ENCODE data around the gene RANBP17. TPM values are rescaled to one million over a fixed set of nuclear protein-coding genes. Genes with fewer than 3 reads are reported as not detected.

RANBP17 gene
- total RNA-seq, 1 donor from 2014 or later = 6.8 TPM

- DNase-seq (ENCODE audit: low read depth) (no peak), FAIRE-seq (no peak)
- no peak for TF ChIP-seq CTCF (IDR thresholded peaks at IDR 0.05; ENCODE audit: insufficient read depth, low read length, severe bottlenecking)
These were observed 4.8 kb upstream of the RANBP17 start for GRCh38 chr5:170857066-170857465.

GRCh38 chr5:170860415-170860814, 1.4 kb upstream of the RANBP17 start:
- Histone ChIP-seq H3K36me3 (ENCODE audit: control insufficient read depth, insufficient read depth, low read length) (no peaks in the 10 kb centered on the region), H3K4me3 (ENCODE audit: low read depth, low read length) (no peak overlapping the region), H3K27me3 (ENCODE audit: control insufficient read depth, insufficient read depth, low read length) (no peaks in the 10 kb centered on the region)
- DNase-seq (ENCODE audit: low read depth) (no peak), FAIRE-seq (no peak)
- TF ChIP-seq CTCF (IDR thresholded peaks at IDR 0.05; ENCODE audit: insufficient read depth, low read length, severe bottlenecking) = no peak

More at GRCh38 chr5:170857066-170857465, 4.8 kb upstream of the RANBP17 start:
- Histone ChIP-seq H3K36me3 (ENCODE audit: control insufficient read depth, insufficient read depth, low read length) (no peaks in the 10 kb centered on the region), H3K27me3 (ENCODE audit: control insufficient read depth, insufficient read depth, low read length) (no peaks in the 10 kb centered on the region), H3K4me3 (ENCODE audit: low read depth, low read length) (no peak overlapping the region)

GRCh38 chr5:170860818-170861666, 776 bp upstream of the RANBP17 start:
- no peak overlapping the region for H3K4me3 ChIP-seq (ENCODE audit: low read depth, low read length)
- H3K36me3 ChIP-seq (ENCODE audit: control insufficient read depth, insufficient read depth, low read length) = no peaks in the 10 kb centered on the region
- no peaks in the 10 kb centered on the region for H3K27me3 ChIP-seq (ENCODE audit: control insufficient read depth, insufficient read depth, low read length)
- FAIRE-seq (no peak), DNase-seq (ENCODE audit: low read depth) (peak; percentile 2)
- TF ChIP-seq CTCF (IDR thresholded peaks at IDR 0.05; ENCODE audit: insufficient read depth, low read length, severe bottlenecking) = no peak

GRCh38 chr5:170861667-170861916, 226 bp upstream of the RANBP17 start:
- no peak for FAIRE-seq

GRCh38 chr5:170863646-170864045, 1.8 kb downstream of the RANBP17 start:
- TF ChIP-seq CTCF (IDR thresholded peaks at IDR 0.05; ENCODE audit: insufficient read depth, low read length, severe bottlenecking) = no peak
- DNase-seq (ENCODE audit: low read depth) (peak; percentile 12), FAIRE-seq (no peak)
- H3K4me3 ChIP-seq (ENCODE audit: low read depth, low read length) = no peak overlapping the region
- no peaks in the 10 kb centered on the region for H3K36me3 ChIP-seq (ENCODE audit: control insufficient read depth, insufficient read depth, low read length)
- H3K27me3 ChIP-seq (ENCODE audit: control insufficient read depth, insufficient read depth, low read length) = no peaks in the 10 kb centered on the region

More at GRCh38 chr5:170861667-170861916, 226 bp upstream of the RANBP17 start:
- Histone ChIP-seq H3K36me3 (ENCODE audit: control insufficient read depth, insufficient read depth, low read length) (no peaks in the 10 kb centered on the region), H3K4me3 (ENCODE audit: low read depth, low read length) (peak overlapping the region; percentile 70), H3K27me3 (ENCODE audit: control insufficient read depth, insufficient read depth, low read length) (no peaks in the 10 kb centered on the region)
- no peak for DNase-seq (ENCODE audit: low read depth)
- no peak for TF ChIP-seq CTCF (IDR thresholded peaks at IDR 0.05; ENCODE audit: insufficient read depth, low read length, severe bottlenecking)

- no peak for FAIRE-seq
These were observed 3.8 kb downstream of the RANBP17 start for GRCh38 chr5:170865622-170866021.

More at GRCh38 chr5:170865622-170866021, 3.8 kb downstream of the RANBP17 start:
- H3K36me3 ChIP-seq (ENCODE audit: control insufficient read depth, insufficient read depth, low read length) = no peaks in the 10 kb centered on the region
- no peak for TF ChIP-seq CTCF (IDR thresholded peaks at IDR 0.05; ENCODE audit: insufficient read depth, low read length, severe bottlenecking)
- no peak for DNase-seq (ENCODE audit: low read depth)
- H3K4me3 ChIP-seq (ENCODE audit: low read depth, low read length) = no peak overlapping the region
- no peaks in the 10 kb centered on the region for H3K27me3 ChIP-seq (ENCODE audit: control insufficient read depth, insufficient read depth, low read length)
